Left forelimb (tissue), 1 donor: ENCODE data around the gene RIPPLY2.

ENCODE experiments used
- DNase-seq: peaks from one replicate; pipeline ENCODE4 v3.0.0-alpha.2; 2018; ENCODE audit warnings: low spot score

The RIPPLY2 gene

GRCh38 chr6:83905648-83906047 is 52.5 kb downstream of the RIPPLY2 start:
- no peak for DNase-seq
